ENCODE measurements around the gene GTF3C1.

GTF3C1 gene

GRCh38 chr16:27543801-27544200 is 5.9 kb downstream of the GTF3C1 start:
- H3K79me2 ChIP-seq (ENCODE audit: control insufficient read depth, insufficient read depth, low read length, unreplicated experiment), result peaks cover 26% of the 10 kb centered on the region
- H3K4me3 ChIP-seq (ENCODE audit: low read depth, low read length), result no peak overlapping the region
- no peak overlapping the region for H2AFZ ChIP-seq (ENCODE audit: low read length, unreplicated experiment)
- no peak overlapping the region for H3K27ac ChIP-seq (ENCODE audit: low read depth, low read length)
- H3K4me1 ChIP-seq (ENCODE audit: control insufficient read depth, insufficient read depth, low read length, unreplicated experiment), result peaks cover 19% of the 10 kb centered on the region
- H3K27me3 ChIP-seq (ENCODE audit: insufficient read depth, low read length), result no peaks in the 10 kb centered on the region
- peaks cover 8% of the 10 kb centered on the region for H3K36me3 ChIP-seq (ENCODE audit: insufficient read depth, low read length)

- Histone ChIP-seq H3K27me3 (ENCODE audit: insufficient read depth, low read length) (no peaks in the 10 kb centered on the region), H3K79me2 (ENCODE audit: control insufficient read depth, insufficient read depth, low read length, unreplicated experiment) (no peaks in the 10 kb centered on the region), H3K4me3 (ENCODE audit: low read depth, low read length) (no peak overlapping the region), H2AFZ (ENCODE audit: low read length, unreplicated experiment) (no peak overlapping the region), H3K4me1 (ENCODE audit: control insufficient read depth, insufficient read depth, low read length, unreplicated experiment) (no peaks in the 10 kb centered on the region), H3K27ac (ENCODE audit: low read depth, low read length) (no peak overlapping the region), H3K36me3 (ENCODE audit: insufficient read depth, low read length) (peaks cover 15% of the 10 kb centered on the region)
Measured at GRCh38 chr16:27539636-27540035, 10.1 kb downstream of the GTF3C1 start.

DNA sequence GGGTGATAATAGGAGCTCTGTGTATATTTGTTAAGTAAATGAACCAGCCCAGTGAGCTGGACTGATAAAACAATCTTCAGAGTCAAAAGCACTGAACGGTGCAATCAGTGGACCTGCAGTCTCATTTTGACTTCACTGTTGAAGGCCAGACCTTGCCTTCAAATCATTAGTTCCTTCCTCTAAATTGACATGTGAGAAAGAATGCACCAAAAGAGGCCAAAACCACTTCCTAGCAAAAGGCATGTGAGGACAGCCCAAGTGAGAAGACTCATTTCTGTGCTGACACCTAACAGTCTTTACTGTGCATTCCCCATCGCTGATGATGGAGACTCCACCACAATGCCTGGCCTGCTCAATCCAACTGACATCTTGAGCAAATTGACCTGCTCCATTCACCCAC is 10.6 kb downstream of the GTF3C1 start:
- H3K36me3 ChIP-seq (ENCODE audit: insufficient read depth, low read length), result peaks cover 15% of the 10 kb centered on the region
- no peaks in the 10 kb centered on the region for H3K79me2 ChIP-seq (ENCODE audit: control insufficient read depth, insufficient read depth, low read length, unreplicated experiment)
- no peaks in the 10 kb centered on the region for H3K4me1 ChIP-seq (ENCODE audit: control insufficient read depth, insufficient read depth, low read length, unreplicated experiment)
- H3K27me3 ChIP-seq (ENCODE audit: insufficient read depth, low read length), result no peaks in the 10 kb centered on the region
- no peak overlapping the region for H2AFZ ChIP-seq (ENCODE audit: low read length, unreplicated experiment)
- H3K4me3 ChIP-seq (ENCODE audit: low read depth, low read length), result no peak overlapping the region
- no peak overlapping the region for H3K27ac ChIP-seq (ENCODE audit: low read depth, low read length)

DNA sequence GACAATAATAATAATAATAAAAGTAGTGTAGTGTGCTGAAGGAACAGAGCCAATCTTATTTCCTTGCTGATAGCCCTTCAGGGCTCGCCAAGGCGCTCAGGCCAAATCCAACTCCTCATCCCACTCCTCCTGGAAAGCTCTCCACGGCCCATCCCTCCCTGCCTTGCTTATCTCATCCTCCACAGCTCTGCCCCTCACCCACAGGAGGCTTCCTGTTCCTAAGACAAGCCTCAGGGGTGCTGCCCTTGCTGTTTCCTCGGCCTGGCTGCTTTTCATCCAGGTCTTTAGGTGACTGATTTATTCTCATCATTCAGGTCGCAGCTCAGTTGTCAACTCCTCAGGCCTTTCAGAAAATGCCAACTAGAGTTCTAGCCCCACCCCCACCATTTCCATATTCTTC is 11.2 kb downstream of the GTF3C1 start:
- H3K27ac ChIP-seq (ENCODE audit: low read depth, low read length), result no peak overlapping the region
- H3K36me3 ChIP-seq (ENCODE audit: insufficient read depth, low read length), result peaks cover 11% of the 10 kb centered on the region
- H3K79me2 ChIP-seq (ENCODE audit: control insufficient read depth, insufficient read depth, low read length, unreplicated experiment), result no peaks in the 10 kb centered on the region
- H3K4me3 ChIP-seq (ENCODE audit: low read depth, low read length), result no peak overlapping the region
- no peaks in the 10 kb centered on the region for H3K4me1 ChIP-seq (ENCODE audit: control insufficient read depth, insufficient read depth, low read length, unreplicated experiment)
- H3K27me3 ChIP-seq (ENCODE audit: insufficient read depth, low read length), result no peaks in the 10 kb centered on the region
- no peak overlapping the region for H2AFZ ChIP-seq (ENCODE audit: low read length, unreplicated experiment)

DNA sequence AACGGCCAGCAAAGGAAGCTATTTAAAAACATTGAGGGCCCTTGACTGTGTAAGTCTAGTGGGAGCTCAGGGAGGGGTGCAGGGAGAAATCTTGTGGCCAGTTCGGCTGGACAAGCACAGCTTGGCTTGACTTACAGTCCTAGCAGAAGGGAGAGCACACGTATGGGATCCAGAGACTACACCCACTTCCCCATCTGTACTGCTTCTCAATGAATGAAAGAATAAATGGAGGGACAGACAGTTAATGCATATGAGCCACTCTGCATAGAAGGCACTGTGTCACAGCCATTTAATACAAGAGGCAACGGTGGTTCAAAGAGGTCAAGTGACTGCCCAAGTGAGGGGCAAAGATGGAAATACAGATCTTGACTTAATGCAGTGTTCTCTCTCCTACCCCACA is 15.5 kb downstream of the GTF3C1 start:
- peaks cover 24% of the 10 kb centered on the region for H3K36me3 ChIP-seq (ENCODE audit: insufficient read depth, low read length)

GRCh38 chr16:27531826-27532800 is 17.6 kb downstream of the GTF3C1 start:
- peaks cover 43% of the 10 kb centered on the region for H3K36me3 ChIP-seq (ENCODE audit: insufficient read depth, low read length)
- no peaks in the 10 kb centered on the region for H3K27me3 ChIP-seq (ENCODE audit: insufficient read depth, low read length)
- H3K4me1 ChIP-seq (ENCODE audit: control insufficient read depth, insufficient read depth, low read length, unreplicated experiment), result peaks cover 14% of the 10 kb centered on the region
- H3K79me2 ChIP-seq (ENCODE audit: control insufficient read depth, insufficient read depth, low read length, unreplicated experiment), result no peaks in the 10 kb centered on the region
- H2AFZ ChIP-seq (ENCODE audit: low read length, unreplicated experiment), result no peak overlapping the region
- H3K27ac ChIP-seq (ENCODE audit: low read depth, low read length), result no peak overlapping the region
- H3K4me3 ChIP-seq (ENCODE audit: low read depth, low read length), result no peak overlapping the region

More for the DNA sequence above, 15.5 kb downstream of the GTF3C1 start:
- Histone ChIP-seq H3K4me1 (ENCODE audit: control insufficient read depth, insufficient read depth, low read length, unreplicated experiment) (peaks cover 14% of the 10 kb centered on the region), H3K27me3 (ENCODE audit: insufficient read depth, low read length) (no peaks in the 10 kb centered on the region), H3K79me2 (ENCODE audit: control insufficient read depth, insufficient read depth, low read length, unreplicated experiment) (no peaks in the 10 kb centered on the region), H2AFZ (ENCODE audit: low read length, unreplicated experiment) (no peak overlapping the region), H3K27ac (ENCODE audit: low read depth, low read length) (no peak overlapping the region), H3K4me3 (ENCODE audit: low read depth, low read length) (no peak overlapping the region)

DNA sequence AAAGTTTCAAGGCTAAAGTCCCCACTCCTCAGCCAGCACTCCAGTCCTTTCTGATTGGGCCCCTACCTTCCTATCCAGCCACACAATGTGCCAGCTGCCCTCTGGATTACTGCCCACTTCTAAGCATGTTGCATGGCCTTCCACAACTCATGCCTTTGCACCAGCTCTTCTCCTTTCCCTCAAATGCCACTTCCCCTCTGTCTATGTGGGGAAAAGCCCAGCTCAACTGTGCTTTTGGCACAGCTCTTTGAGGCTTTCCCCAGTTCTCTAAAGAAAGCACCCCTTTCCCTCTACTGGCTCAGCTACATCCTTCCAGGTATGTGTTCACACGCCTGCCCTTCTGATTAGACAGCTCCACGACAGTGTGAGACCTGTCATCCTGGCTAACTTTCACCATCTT is 18.5 kb downstream of the GTF3C1 start:
- H3K36me3 ChIP-seq (ENCODE audit: insufficient read depth, low read length), result peaks cover 46% of the 10 kb centered on the region
- no peaks in the 10 kb centered on the region for H3K27me3 ChIP-seq (ENCODE audit: insufficient read depth, low read length)
- peaks cover 14% of the 10 kb centered on the region for H3K4me1 ChIP-seq (ENCODE audit: control insufficient read depth, insufficient read depth, low read length, unreplicated experiment)
- no peak overlapping the region for H3K27ac ChIP-seq (ENCODE audit: low read depth, low read length)
- H3K79me2 ChIP-seq (ENCODE audit: control insufficient read depth, insufficient read depth, low read length, unreplicated experiment), result no peaks in the 10 kb centered on the region
- no peak overlapping the region for H2AFZ ChIP-seq (ENCODE audit: low read length, unreplicated experiment)
- H3K4me3 ChIP-seq (ENCODE audit: low read depth, low read length), result no peak overlapping the region

DNA sequence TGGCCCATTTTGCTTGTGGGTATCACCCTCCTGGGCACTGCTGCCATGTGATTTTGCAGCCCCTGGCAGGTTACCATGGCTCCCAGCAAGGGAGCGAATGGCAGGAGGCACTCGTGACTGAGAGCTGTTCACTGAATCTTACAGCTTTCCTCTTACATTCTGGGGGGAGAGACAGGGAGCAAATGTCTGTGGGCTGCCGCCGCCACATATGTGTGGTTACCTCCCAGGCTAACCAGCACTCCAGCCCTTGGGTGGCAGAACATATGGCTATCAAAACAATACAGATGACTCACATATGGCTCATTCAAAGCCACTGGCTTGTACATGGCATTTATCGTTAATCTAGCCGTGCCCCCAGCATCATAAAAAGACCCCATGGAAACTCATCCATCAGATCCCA is 19.8 kb downstream of the GTF3C1 start:
- peaks cover 57% of the 10 kb centered on the region for H3K36me3 ChIP-seq (ENCODE audit: insufficient read depth, low read length)
- H3K4me3 ChIP-seq (ENCODE audit: low read depth, low read length), result no peak overlapping the region

GRCh38 chr16:27528294-27528693 is 21.4 kb downstream of the GTF3C1 start:
- Histone ChIP-seq H2AFZ (ENCODE audit: low read length, unreplicated experiment) (no peak overlapping the region), H3K79me2 (ENCODE audit: control insufficient read depth, insufficient read depth, low read length, unreplicated experiment) (no peaks in the 10 kb centered on the region), H3K27ac (ENCODE audit: low read depth, low read length) (no peak overlapping the region), H3K27me3 (ENCODE audit: insufficient read depth, low read length) (no peaks in the 10 kb centered on the region), H3K4me1 (ENCODE audit: control insufficient read depth, insufficient read depth, low read length, unreplicated experiment) (peaks cover 14% of the 10 kb centered on the region), H3K4me3 (ENCODE audit: low read depth, low read length) (no peak overlapping the region), H3K36me3 (ENCODE audit: insufficient read depth, low read length) (peaks cover 71% of the 10 kb centered on the region)

More for the DNA sequence above, 19.8 kb downstream of the GTF3C1 start:
- no peak overlapping the region for H3K27ac ChIP-seq (ENCODE audit: low read depth, low read length)
- H3K27me3 ChIP-seq (ENCODE audit: insufficient read depth, low read length), result no peaks in the 10 kb centered on the region
- no peaks in the 10 kb centered on the region for H3K79me2 ChIP-seq (ENCODE audit: control insufficient read depth, insufficient read depth, low read length, unreplicated experiment)
- no peak overlapping the region for H2AFZ ChIP-seq (ENCODE audit: low read length, unreplicated experiment)
- H3K4me1 ChIP-seq (ENCODE audit: control insufficient read depth, insufficient read depth, low read length, unreplicated experiment), result peaks cover 14% of the 10 kb centered on the region

DNA sequence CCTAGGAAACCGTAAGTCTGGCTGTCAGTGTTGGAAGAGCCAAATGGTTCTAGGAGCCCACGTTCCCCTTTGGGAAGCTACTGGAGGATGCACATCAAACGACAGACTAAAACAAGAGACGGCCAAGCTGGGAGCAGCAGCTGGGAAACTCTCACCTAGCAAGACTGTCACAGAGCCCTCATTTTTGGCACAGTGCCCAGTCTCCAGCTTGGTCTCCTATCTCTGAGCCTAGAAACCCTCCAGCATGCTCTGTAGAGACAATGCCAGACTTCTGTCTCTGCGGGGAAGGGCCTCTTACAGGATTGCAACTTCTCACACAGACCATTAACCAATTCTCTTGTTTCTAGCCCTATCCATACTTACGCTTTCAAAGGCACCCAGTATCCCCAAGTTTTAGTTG is 23.5 kb downstream of the GTF3C1 start:
- H2AFZ ChIP-seq (ENCODE audit: low read length, unreplicated experiment), result no peak overlapping the region
- peaks cover 77% of the 10 kb centered on the region for H3K36me3 ChIP-seq (ENCODE audit: insufficient read depth, low read length)
- H3K4me1 ChIP-seq (ENCODE audit: control insufficient read depth, insufficient read depth, low read length, unreplicated experiment), result peaks cover 14% of the 10 kb centered on the region
- no peaks in the 10 kb centered on the region for H3K27me3 ChIP-seq (ENCODE audit: insufficient read depth, low read length)
- H3K27ac ChIP-seq (ENCODE audit: low read depth, low read length), result no peak overlapping the region
- H3K79me2 ChIP-seq (ENCODE audit: control insufficient read depth, insufficient read depth, low read length, unreplicated experiment), result no peaks in the 10 kb centered on the region
- H3K4me3 ChIP-seq (ENCODE audit: low read depth, low read length), result no peak overlapping the region

DNA sequence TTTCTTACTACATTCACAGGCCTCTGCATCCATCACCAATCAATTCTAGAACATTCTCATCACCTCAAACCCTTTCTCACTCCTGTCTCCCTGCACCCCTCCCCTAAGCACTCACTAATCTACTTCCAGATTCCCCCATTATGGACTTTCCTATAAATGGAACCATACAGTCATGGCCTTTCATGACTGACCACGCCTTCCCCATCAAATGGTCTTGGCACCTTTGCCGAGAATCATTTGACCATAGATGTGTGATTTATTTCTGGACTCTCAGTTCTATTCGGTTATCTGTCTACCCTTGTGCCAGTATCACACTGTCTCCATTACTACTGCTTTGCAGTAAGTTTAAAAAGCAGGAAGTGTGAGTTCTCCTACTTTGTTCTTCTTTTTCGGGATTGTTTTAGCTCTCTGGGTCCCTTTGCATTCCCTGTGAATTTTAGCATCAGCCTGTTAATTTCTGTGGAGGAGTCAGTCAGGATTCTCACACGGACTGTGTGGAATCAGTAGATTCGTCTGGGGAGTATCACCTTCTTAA is 27.5 kb downstream of the GTF3C1 start:
- H2AFZ ChIP-seq (ENCODE audit: low read length, unreplicated experiment), result no peak overlapping the region
- H3K27ac ChIP-seq (ENCODE audit: low read depth, low read length), result no peak overlapping the region
- no peak overlapping the region for H3K4me3 ChIP-seq (ENCODE audit: low read depth, low read length)
- H3K27me3 ChIP-seq (ENCODE audit: insufficient read depth, low read length), result no peaks in the 10 kb centered on the region
- peaks cover 59% of the 10 kb centered on the region for H3K36me3 ChIP-seq (ENCODE audit: insufficient read depth, low read length)
- no peaks in the 10 kb centered on the region for H3K79me2 ChIP-seq (ENCODE audit: control insufficient read depth, insufficient read depth, low read length, unreplicated experiment)
- no peaks in the 10 kb centered on the region for H3K4me1 ChIP-seq (ENCODE audit: control insufficient read depth, insufficient read depth, low read length, unreplicated experiment)

Data from ACC112 (cell line).